C4-2B (cell line): ENCODE results near the gene WDR7.

Source experiments
- CTCF ChIP-seq: fragments of 450-650 bp; conservative IDR thresholded peaks from 2 replicates; pipeline ENCODE4 v1.5.1; 2017; ENCODE audit warnings: mild to moderate bottlenecking
- ZFX ChIP-seq: fragments of 450-650 bp; IDR thresholded peaks from 2 replicates; pipeline ENCODE4 v1.6.1; 2017

- TF ChIP-seq CTCF (no peak), ZFX (no peak)
These were observed 397.7 kb downstream of the WDR7 start for GRCh38 chr18:57048859-57049258.
